Forelimb muscle (tissue), 1 donor: ENCODE measurements around the gene PKD2L2. TPM values are rescaled to one million over a fixed set of nuclear protein-coding genes. Genes with fewer than 3 reads are reported as not detected.
"Not testable (repeated sequence)": the region's sequence is repeated elsewhere in the genome, so short reads cannot be mapped to it uniquely, and the experiment has no call there.

Experiments
- DNase-seq: peaks from one replicate; pipeline ENCODE4 v3.0.0-alpha.2; 2013; ENCODE audit warnings: low read depth
- polyA plus RNA-seq: library from polyadenylated mRNA; unstranded; fragments of 120-200 nt; gene quantifications from one replicate; pipeline ENCODE4 v1.2.1, GENCODE V29; 2013; ENCODE audit not compliant: insufficient read length

Gene PKD2L2
- polyA plus RNA-seq, 1 donor = 0.83 TPM

DNA sequence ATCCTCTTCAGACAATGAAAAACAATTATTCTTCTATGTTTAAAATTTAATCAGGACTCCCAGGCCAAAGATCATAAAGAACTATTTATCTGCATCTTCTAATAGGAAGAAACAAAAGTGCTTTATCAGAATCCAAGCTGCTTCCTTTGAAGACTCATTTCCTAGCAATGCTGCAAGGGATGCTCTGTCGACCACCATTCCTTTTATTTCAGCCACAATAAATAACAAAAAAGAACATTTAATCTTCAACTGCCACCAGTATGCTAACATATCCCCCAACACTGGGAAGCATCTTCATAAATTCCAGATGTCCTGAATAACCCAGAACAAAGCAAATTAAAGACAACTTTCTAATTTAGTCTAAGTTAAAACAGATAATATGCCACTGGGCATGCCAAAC lies 68.7 kb downstream of the PKD2L2 start:
- DNase-seq = no peak

GRCh38 chr5:137959488-137959887 lies 70.2 kb downstream of the PKD2L2 start:
- no peak for DNase-seq

DNA sequence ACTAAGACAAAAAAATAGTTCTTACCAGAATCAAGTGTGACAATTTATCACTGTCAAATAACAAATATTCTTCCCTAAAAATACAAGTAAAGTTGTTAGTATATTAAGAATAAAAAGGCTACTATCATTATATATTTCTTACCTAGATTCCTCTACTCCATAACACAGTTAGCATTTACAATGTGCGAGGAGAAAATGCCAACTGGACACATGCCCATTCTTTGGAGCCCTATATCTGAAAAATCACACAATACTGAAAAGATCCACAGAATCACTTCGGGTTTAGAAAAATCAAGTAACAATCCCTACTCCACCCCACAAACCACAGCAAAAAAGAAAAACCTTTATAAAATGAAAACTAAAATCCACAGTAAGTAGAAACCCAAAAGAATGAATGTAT lies 70.9 kb downstream of the PKD2L2 start:
- no peak for DNase-seq

DNA sequence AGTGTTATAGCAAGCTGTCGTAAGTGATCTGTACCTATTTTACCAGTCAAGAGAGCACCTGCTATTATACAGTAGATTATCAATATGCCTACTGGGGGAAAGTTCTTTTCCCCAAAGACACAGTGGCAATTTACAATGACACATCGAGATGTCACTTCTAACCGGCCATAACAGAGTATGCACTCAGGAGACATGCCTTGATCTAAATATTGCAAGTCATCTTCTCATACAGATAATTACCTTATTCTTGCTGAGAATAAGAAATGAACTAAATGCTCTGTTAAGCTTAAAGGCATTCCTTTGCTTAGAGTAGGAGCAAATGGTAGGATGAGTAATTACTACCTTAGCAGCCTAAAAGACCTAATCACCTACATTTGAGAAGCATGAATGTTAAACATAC lies 71.6 kb downstream of the PKD2L2 start:
- DNase-seq = no peak

- DNase-seq = not testable (repeated sequence)
These were observed 81.1 kb downstream of the PKD2L2 start for GRCh38 chr5:137970384-137970783.

GRCh38 chr5:137975208-137975607 lies 86.0 kb downstream of the PKD2L2 start:
- DNase-seq = no peak

DNA sequence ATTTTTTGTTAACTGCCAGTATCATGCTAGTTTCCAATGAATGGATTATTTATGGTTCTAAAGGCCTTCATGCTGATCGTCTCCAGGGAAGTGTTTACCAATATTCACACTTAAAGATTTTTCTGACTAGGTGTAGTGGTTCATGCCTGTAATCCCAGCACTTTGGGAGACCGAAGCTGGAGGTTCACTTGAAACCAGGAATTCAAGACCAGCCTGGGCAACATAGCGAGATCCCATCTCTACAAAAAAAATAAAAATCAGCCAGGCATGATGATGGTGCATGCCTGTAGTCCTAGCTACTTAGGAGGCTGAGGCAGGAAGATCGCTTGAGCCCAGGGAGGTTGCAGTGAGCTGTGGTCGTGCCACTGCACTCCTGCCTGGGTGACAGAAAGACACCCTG lies 100.2 kb downstream of the PKD2L2 start:
- no peak for DNase-seq

Other genes with a start within 250 kb of the PKD2L2 start
- 4.4 TPM for gene KLHL3, start 153.4 kb upstream of the PKD2L2 start, polyA plus RNA-seq
- 29.5 TPM for gene HNRNPA0, start 135.1 kb upstream of the PKD2L2 start, polyA plus RNA-seq
- 327 TPM for gene MYOT, start 21.6 kb upstream of the PKD2L2 start, polyA plus RNA-seq
- 20.0 TPM for gene FAM13B, start 143.6 kb downstream of the PKD2L2 start, polyA plus RNA-seq
- not detected for gene WNT8A, start 194.6 kb downstream of the PKD2L2 start, polyA plus RNA-seq
- 0.85 TPM for gene NME5, start 250.0 kb downstream of the PKD2L2 start, polyA plus RNA-seq